HEK293 (cell line): Measurements from ENCODE around the gene BHLHE41.

Experiments
- CTCF ChIA-PET: fragments of 350-600 bp; formaldehyde crosslinking; extraction: SDS; loops from one replicate; lab custom pipeline; 2021; ENCODE audit warnings: antibody characterized with exemption; lab: Yijun Ruan, JAX
- POLR2A ChIA-PET: fragments of 300-600 bp; formaldehyde crosslinking; extraction: SDS; loops from one replicate; lab custom pipeline; 2020; ENCODE audit warnings: antibody characterized with exemption, inconsistent platforms; lab: Yijun Ruan, JAX
- H3K27ac ChIP-seq: fragments of 200-500 bp; sonication (Bioruptor generic); 2 replicates; pipeline ENCODE4 v1.5.1; 2014; ENCODE audit warnings: low read depth, low read length, control low read depth, inconsistent platforms; ENCODE audit errors: extremely low read depth
- H3K36me3 ChIP-seq, 2 experiments: fragments of 200-500 bp in 1 of 2; sonication (Bioruptor generic) in 1 of 2; 1 replicate in 1 of 2; 2 replicates in 1 of 2; pipeline ENCODE4 v1.5.1; 2014 to 2017; ENCODE audit warnings: inconsistent platforms in 2 of 2, low read length in 2 of 2; ENCODE audit not compliant: control insufficient read depth in 2 of 2, insufficient read depth in 1 of 2
- H3K4me1 ChIP-seq: fragments of 200-500 bp; sonication (Bioruptor generic); 2 replicates; pipeline ENCODE4 v1.5.1; 2014; ENCODE audit warnings: mild to moderate bottlenecking, low read length, inconsistent platforms; ENCODE audit not compliant: control insufficient read depth, insufficient read depth
- H3K4me3 ChIP-seq: 2 replicates; pipeline ENCODE4 v1.5.1; 2011; ENCODE audit warnings: low read depth, mild to moderate bottlenecking, control low read depth, low read length, moderate library complexity
- H3K9me3 ChIP-seq: fragments of 200-500 bp; sonication (Bioruptor generic); 2 replicates; pipeline ENCODE4 v1.5.1; 2014; ENCODE audit warnings: low read depth, low read length, inconsistent platforms; ENCODE audit not compliant: control insufficient read depth, insufficient read depth
- GLIS2 ChIP-seq: fragments of 450-650 bp; formaldehyde crosslinking; IDR thresholded peaks from 2 replicates; pipeline ENCODE4 v1.5.1; 2016; ENCODE audit warnings: missing biosample characterization, missing genetic modification characterization
- IKZF3 ChIP-seq: fragments of 450-650 bp; IDR thresholded peaks from 2 replicates; pipeline ENCODE4 v1.5.0; 2018; ENCODE audit warnings: missing biosample characterization, mild to moderate bottlenecking, missing genetic modification characterization, moderate library complexity
- KLF10 ChIP-seq: fragments of 450-650 bp; IDR thresholded peaks from 2 replicates; pipeline ENCODE4 v1.5.1; 2018; ENCODE audit warnings: missing biosample characterization, mild to moderate bottlenecking, missing genetic modification characterization
- MYNN ChIP-seq: fragments of 450-650 bp; formaldehyde crosslinking; IDR thresholded peaks from 2 replicates; pipeline ENCODE4 v1.5.1; 2016; ENCODE audit warnings: missing biosample characterization, missing genetic modification characterization, borderline replicate concordance
- OSR2 ChIP-seq: fragments of 450-650 bp; formaldehyde crosslinking; IDR thresholded peaks from 2 replicates; pipeline ENCODE4 v1.5.1; 2016; ENCODE audit warnings: missing biosample characterization, missing genetic modification characterization
- SP7 ChIP-seq: fragments of 450-650 bp; formaldehyde crosslinking; IDR thresholded peaks from 2 replicates; pipeline ENCODE4 v1.5.1; 2016; ENCODE audit warnings: missing biosample characterization, missing genetic modification characterization
- TCF7L2 ChIP-seq: IDR thresholded peaks from 2 replicates; pipeline ENCODE4 v1.6.1; 2011; ENCODE audit warnings: low read depth, mild to moderate bottlenecking, inconsistent platforms, low read length, moderate library complexity, borderline replicate concordance
- ZNF132 ChIP-seq: fragments of 450-650 bp; formaldehyde crosslinking; IDR thresholded peaks from 2 replicates; pipeline ENCODE4 v1.5.1; 2017; ENCODE audit warnings: missing biosample characterization, missing genetic modification characterization, borderline replicate concordance
- ZNF19 ChIP-seq: fragments of 450-650 bp; formaldehyde crosslinking; IDR thresholded peaks from 2 replicates; pipeline ENCODE4; 2016; ENCODE audit warnings: missing biosample characterization, missing genetic modification characterization, low read depth
- ZNF202 ChIP-seq: fragments of 450-650 bp; formaldehyde crosslinking; IDR thresholded peaks from 2 replicates; pipeline ENCODE4 v1.5.1; 2016; ENCODE audit warnings: missing biosample characterization, missing genetic modification characterization, borderline replicate concordance
- ZNF341 ChIP-seq: fragments of 450-650 bp; formaldehyde crosslinking; IDR thresholded peaks from 2 replicates; pipeline ENCODE4; 2016; ENCODE audit warnings: low read depth, missing biosample characterization, missing genetic modification characterization
- ZNF561 ChIP-seq: fragments of 450-650 bp; IDR thresholded peaks from 2 replicates; pipeline ENCODE4 v1.5.1; 2018; ENCODE audit warnings: missing biosample characterization, missing genetic modification characterization, borderline replicate concordance
- ZNF596 ChIP-seq: fragments of 450-650 bp; IDR thresholded peaks from 2 replicates; pipeline ENCODE4 v1.5.0; 2018; ENCODE audit warnings: missing biosample characterization, mild to moderate bottlenecking, missing genetic modification characterization, moderate library complexity
- ZNF626 ChIP-seq: fragments of 450-650 bp; sonication (Bioruptor Pico); formaldehyde crosslinking; IDR thresholded peaks from 2 replicates; pipeline ENCODE4 v1.5.1; 2018; ENCODE audit warnings: missing biosample characterization, missing genetic modification characterization, inconsistent platforms
- ZNF76 ChIP-seq: fragments of 450-650 bp; formaldehyde crosslinking; IDR thresholded peaks from 2 replicates; pipeline ENCODE4; 2016; ENCODE audit warnings: low read depth, missing biosample characterization, missing genetic modification characterization, borderline replicate concordance
- ZNF792 ChIP-seq: fragments of 450-650 bp; formaldehyde crosslinking; IDR thresholded peaks from 2 replicates; pipeline ENCODE4 v1.5.1; 2016; ENCODE audit warnings: missing biosample characterization, missing genetic modification characterization
- ZNF830 ChIP-seq: fragments of 450-650 bp; IDR thresholded peaks from 2 replicates; pipeline ENCODE4 v1.5.0; 2018; ENCODE audit warnings: missing biosample characterization, missing genetic modification characterization, low read depth, mild to moderate bottlenecking, moderate library complexity
- ZSCAN23 ChIP-seq: fragments of 450-650 bp; formaldehyde crosslinking; IDR thresholded peaks from 2 replicates; pipeline ENCODE4 v1.5.1; 2016; ENCODE audit warnings: missing biosample characterization, missing genetic modification characterization
- ZXDB ChIP-seq: fragments of 450-650 bp; formaldehyde crosslinking; IDR thresholded peaks from 2 replicates; pipeline ENCODE4 v1.5.1; 2016; ENCODE audit warnings: missing biosample characterization, missing genetic modification characterization
- TF ChIP-seq, protein P1 (sequence below): fragments of 450-650 bp; formaldehyde crosslinking; IDR thresholded peaks from 2 replicates; pipeline ENCODE4 v1.5.1; 2016; ENCODE audit warnings: missing biosample characterization, missing genetic modification characterization
- TF ChIP-seq, protein P2 (sequence below): fragments of 450-650 bp; formaldehyde crosslinking; IDR thresholded peaks from 2 replicates; pipeline ENCODE4 v1.5.1; 2016; ENCODE audit warnings: missing biosample characterization, missing genetic modification characterization
- TF ChIP-seq, protein P3 (sequence below): IDR thresholded peaks from 2 replicates; pipeline ENCODE4 v1.6.1; 2011; ENCODE audit warnings: mild to moderate bottlenecking, low read depth, low read length, borderline replicate concordance
- TF ChIP-seq, protein P4 (sequence below): fragments of 450-650 bp; formaldehyde crosslinking; IDR thresholded peaks from 2 replicates; pipeline ENCODE4 v1.5.1; 2017; ENCODE audit warnings: missing biosample characterization, missing genetic modification characterization
- TF ChIP-seq, protein P5 (sequence below): fragments of 450-650 bp; formaldehyde crosslinking; IDR thresholded peaks from 2 replicates; pipeline ENCODE4 v1.5.1; 2016; ENCODE audit warnings: missing biosample characterization, missing genetic modification characterization

BHLHE41 gene

DNA sequence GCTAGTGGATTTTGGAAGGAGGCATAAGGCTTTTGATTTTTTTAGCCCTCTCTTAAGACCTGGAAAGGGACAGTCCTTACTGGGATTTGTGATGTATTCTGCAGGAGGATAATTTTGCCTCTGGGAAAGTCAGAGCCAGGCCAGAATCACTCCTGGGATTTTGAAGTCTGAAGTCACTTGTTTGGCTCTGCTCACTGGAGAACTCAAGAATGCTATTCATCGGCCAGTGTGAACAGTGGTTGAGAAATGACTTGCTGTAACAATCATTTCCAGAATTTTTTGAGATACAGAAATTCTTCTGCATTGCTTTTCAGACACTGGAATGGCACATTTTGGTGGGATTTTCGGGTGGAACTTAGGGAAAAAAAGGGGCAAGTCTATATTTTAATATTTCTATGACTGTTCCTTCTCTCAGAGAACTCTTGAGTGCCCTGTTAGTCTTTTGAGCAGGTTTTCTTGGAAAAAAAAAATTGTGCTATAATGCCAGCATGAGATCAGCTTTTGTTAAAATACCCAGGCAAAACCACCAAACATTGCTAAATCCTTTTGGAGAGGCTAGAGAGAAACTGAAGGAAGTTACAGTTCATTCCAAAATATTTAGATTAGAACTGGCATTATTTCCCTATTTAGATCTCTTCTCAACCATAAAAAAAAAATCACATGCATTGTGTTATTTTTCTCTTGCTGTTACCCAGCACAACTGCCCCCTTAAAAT lies 26.1 kb upstream of the BHLHE41 start:
- H3K36me3 ChIP-seq = no peaks in the 10 kb centered on the region
- no peak overlapping the region for H3K4me3 ChIP-seq
- TF ChIP-seq ZNF132 (tag by site-specific recombination) (no peak), ZXDB (tag by site-specific recombination) (no peak), ZNF596 (tag by site-specific recombination) (no peak), MYNN (tag by site-specific recombination) (no peak)
- TF ChIP-seq, protein P1, sequence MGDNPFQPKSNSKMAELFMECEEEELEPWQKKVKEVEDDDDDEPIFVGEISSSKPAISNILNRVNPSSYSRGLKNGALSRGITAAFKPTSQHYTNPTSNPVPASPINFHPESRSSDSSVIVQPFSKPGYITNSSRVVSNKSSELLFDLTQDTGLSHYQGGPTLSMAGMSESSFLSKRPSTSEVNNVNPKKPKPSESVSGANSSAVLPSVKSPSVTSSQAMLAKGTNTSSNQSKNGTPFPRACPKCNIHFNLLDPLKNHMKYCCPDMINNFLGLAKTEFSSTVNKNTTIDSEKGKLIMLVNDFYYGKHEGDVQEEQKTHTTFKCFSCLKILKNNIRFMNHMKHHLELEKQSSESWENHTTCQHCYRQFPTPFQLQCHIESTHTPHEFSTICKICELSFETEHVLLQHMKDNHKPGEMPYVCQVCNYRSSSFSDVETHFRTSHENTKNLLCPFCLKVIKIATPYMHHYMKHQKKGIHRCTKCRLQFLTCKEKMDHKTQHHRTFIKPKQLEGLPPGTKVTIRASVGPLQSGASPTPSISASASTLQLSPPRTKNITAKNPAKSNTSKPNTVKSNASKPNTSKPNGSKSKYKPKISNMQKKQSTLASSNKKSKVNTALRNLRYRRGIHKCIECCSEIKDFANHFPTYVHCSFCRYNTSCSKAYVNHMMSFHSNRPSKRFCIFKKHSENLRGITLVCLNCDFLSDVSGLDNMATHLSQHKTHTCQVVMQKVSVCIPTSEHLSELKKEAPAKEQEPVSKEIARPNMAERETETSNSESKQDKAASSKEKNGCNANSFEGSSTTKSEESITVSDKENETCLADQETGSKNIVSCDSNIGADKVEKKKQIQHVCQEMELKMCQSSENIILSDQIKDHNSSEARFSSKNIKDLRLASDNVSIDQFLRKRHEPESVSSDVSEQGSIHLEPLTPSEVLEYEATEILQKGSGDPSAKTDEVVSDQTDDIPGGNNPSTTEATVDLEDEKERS (tag by site-specific recombination) = no peak
- TF ChIP-seq, all 188 proteins: peak for 0
- ChIA-PET CTCF (interaction anchor here (0.5 kb wide), 1 partner anchor 814 kb away, joined by 5 read pairs; no protein-coding TSS in a partner anchor), POLR2A (no interaction called here)
- H3K9me3 ChIP-seq = no peaks in the 10 kb centered on the region
- peaks cover 6% of the 10 kb centered on the region; the same call in 1 of the 2 replicates for H3K4me1 ChIP-seq
- H3K27ac ChIP-seq = no peak overlapping the region

DNA sequence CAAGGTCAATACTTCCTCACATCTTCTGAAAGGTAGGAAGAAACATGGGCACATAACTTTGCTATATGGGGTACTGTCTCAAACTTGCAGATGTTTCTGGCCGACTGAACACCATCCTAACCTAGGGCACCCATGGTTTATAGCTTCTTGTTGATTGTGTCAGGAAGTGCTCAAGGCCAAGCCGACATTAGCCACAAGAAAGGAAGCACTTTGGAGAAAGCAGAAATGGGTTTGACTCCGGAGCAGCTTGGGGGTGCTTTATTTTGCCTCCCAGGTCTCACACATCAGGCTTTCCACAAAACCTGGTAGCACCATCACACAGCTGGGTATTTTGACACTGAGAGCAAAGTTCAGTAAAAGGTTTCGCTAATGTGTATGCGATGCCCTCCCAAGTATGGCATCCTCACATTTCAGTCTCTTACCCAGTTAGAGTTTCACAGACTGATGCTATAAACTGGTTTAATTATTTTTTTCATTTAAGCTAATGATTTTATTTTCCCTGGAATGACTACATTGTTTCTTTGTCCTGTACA lies 25.2 kb upstream of the BHLHE41 start:
- Histone ChIP-seq H3K9me3 (no peaks in the 10 kb centered on the region), H3K36me3 (no peaks in the 10 kb centered on the region), H3K4me1 (peaks cover 6% of the 10 kb centered on the region; the same call in 1 of the 2 replicates), H3K27ac (no peak overlapping the region), H3K4me3 (no peak overlapping the region)
- TF ChIP-seq ZSCAN23 (tag by site-specific recombination) (no peak), OSR2 (no peak), ZNF792 (tag by site-specific recombination) (no peak), GLIS2 (tag by site-specific recombination) (no peak), ZNF830 (tag by site-specific recombination) (no peak), ZNF341 (tag by site-specific recombination) (no peak), ZNF202 (tag by site-specific recombination) (no peak), ZNF19 (tag by site-specific recombination) (no peak), TCF7L2 (no peak), IKZF3 (tag by site-specific recombination) (no peak), KLF10 (no peak), ZNF561 (tag by site-specific recombination) (no peak), ZNF626 (tag by site-specific recombination) (no peak), SP7 (tag by site-specific recombination) (no peak), ZNF76 (tag by site-specific recombination) (no peak)
- TF ChIP-seq, protein P2, sequence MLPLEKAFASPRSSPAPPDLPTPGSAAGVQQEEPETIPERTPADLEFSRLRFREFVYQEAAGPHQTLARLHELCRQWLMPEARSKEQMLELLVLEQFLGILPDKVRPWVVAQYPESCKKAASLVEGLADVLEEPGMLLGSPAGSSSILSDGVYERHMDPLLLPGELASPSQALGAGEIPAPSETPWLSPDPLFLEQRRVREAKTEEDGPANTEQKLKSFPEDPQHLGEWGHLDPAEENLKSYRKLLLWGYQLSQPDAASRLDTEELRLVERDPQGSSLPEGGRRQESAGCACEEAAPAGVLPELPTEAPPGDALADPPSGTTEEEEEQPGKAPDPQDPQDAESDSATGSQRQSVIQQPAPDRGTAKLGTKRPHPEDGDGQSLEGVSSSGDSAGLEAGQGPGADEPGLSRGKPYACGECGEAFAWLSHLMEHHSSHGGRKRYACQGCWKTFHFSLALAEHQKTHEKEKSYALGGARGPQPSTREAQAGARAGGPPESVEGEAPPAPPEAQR (tag by site-specific recombination) = no peak
- TF ChIP-seq, protein P3, sequence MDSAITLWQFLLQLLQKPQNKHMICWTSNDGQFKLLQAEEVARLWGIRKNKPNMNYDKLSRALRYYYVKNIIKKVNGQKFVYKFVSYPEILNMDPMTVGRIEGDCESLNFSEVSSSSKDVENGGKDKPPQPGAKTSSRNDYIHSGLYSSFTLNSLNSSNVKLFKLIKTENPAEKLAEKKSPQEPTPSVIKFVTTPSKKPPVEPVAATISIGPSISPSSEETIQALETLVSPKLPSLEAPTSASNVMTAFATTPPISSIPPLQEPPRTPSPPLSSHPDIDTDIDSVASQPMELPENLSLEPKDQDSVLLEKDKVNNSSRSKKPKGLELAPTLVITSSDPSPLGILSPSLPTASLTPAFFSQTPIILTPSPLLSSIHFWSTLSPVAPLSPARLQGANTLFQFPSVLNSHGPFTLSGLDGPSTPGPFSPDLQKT = no peak
- TF ChIP-seq, protein P4, sequence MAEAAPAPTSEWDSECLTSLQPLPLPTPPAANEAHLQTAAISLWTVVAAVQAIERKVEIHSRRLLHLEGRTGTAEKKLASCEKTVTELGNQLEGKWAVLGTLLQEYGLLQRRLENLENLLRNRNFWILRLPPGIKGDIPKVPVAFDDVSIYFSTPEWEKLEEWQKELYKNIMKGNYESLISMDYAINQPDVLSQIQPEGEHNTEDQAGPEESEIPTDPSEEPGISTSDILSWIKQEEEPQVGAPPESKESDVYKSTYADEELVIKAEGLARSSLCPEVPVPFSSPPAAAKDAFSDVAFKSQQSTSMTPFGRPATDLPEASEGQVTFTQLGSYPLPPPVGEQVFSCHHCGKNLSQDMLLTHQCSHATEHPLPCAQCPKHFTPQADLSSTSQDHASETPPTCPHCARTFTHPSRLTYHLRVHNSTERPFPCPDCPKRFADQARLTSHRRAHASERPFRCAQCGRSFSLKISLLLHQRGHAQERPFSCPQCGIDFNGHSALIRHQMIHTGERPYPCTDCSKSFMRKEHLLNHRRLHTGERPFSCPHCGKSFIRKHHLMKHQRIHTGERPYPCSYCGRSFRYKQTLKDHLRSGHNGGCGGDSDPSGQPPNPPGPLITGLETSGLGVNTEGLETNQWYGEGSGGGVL (tag by site-specific recombination) = no peak
- TF ChIP-seq, protein P5, sequence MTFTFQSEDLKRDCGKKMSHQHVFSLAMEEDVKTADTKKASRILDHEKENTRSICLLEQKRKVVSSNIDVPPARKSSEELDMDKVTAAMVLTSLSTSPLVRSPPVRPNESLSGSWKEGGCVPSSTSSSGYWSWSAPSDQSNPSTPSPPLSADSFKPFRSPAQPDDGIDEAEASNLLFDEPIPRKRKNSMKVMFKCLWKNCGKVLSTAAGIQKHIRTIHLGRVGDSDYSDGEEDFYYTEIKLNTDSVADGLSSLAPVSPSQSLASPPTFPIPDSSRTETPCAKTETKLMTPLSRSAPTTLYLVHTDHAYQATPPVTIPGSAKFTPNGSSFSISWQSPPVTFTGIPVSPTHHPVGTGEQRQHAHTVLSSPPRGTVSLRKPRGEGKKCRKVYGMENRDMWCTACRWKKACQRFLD (tag by site-specific recombination) = no peak
- ChIA-PET CTCF (no interaction called here), POLR2A (no interaction called here)
